Transverse colon (tissue), 4 donors: ENCODE measurements around the gene CST5. TPM values are rescaled to one million over a fixed set of nuclear protein-coding genes. Genes with fewer than 3 reads are reported as not detected.

Source experiments
- DNase-seq: peaks from one replicate; pipeline ENCODE4 v3.0.0-alpha.2; 2019
- H3K27ac ChIP-seq, 4 donors: fragments of 200-600 bp; sonication (generic); 2 replicates each; pipeline ENCODE4 v1.5.1; 2016 to 2018; ENCODE audit warnings: inconsistent platforms in 4 of 4
- H3K27me3 ChIP-seq: fragments of 200-600 bp; sonication (generic); 2 replicates; pipeline ENCODE4 v1.5.1; 2017; ENCODE audit warnings: inconsistent platforms
- H3K36me3 ChIP-seq, 4 donors: fragments of 200-600 bp; sonication (generic); 2 replicates each; pipeline ENCODE4 v1.5.1; 2017 to 2019; ENCODE audit warnings: inconsistent platforms in 4 of 4
- H3K4me1 ChIP-seq, 4 donors: fragments of 200-600 bp; sonication (generic); 2 replicates each; pipeline ENCODE4 v1.5.1; 2017 to 2020; ENCODE audit warnings: inconsistent platforms in 4 of 4
- H3K4me3 ChIP-seq, 4 donors: fragments of 200-600 bp; sonication (generic); 1 replicate in 1 of 4; 2 replicates in 3 of 4; pipeline versions ENCODE4 v1.5.1 to v1.6.1; 2017 to 2019; ENCODE audit warnings: inconsistent platforms in 4 of 4
- H3K9me3 ChIP-seq, 2 donors: fragments of 200-600 bp; sonication (generic); 2 replicates each; pipeline ENCODE4 v1.5.1; 2017 to 2019; ENCODE audit warnings: inconsistent platforms in 2 of 2
- EP300 ChIP-seq: sonication (generic); formaldehyde crosslinking; IDR thresholded peaks from one replicate; pipeline ENCODE4 v1.6.1; 2017; ENCODE audit warnings: antibody characterized with exemption, low read depth
- POLR2A ChIP-seq: fragments of 450-650 bp; IDR thresholded peaks from one replicate; pipeline ENCODE4 v1.6.1; 2016; ENCODE audit warnings: antibody characterized with exemption, mild to moderate bottlenecking, moderate library complexity
- POLR2AphosphoS5 ChIP-seq, 3 donors: sonication (generic); formaldehyde crosslinking; IDR thresholded peaks; one replicate each; pipeline ENCODE4 v1.6.1; 2016; ENCODE audit warnings: antibody characterized with exemption in 3 of 3
- WGBS, 2 donors: methylation state at CpG; one replicate each; pipeline ENCODE4 v1.1.5; 2018; ENCODE audit warnings: low coverage in 1 of 2; 5-methylcytosine and 5-hydroxymethylcytosine counted together
- in situ Hi-C, 4 donors: fragments of 200-750 bp; cut with MboI; loops; one replicate each; pipeline versions ENCODE4 v1.15.0 to v1.15.1; 2017; ENCODE audit warnings: low sequenced_read_pairs in 3 of 4, low pct_ligation_motif_present in 1 of 4, low pct_unique_long_range_greater_than_20kb in 1 of 4
- intact Hi-C: fragments of 100-400 bp; cut with DNase I; formaldehyde crosslinking; loops from one replicate; pipeline ENCODE4 v1.15.1; 2023; ENCODE audit warnings: low total_unique reads
- total RNA-seq, 4 donors: library from RNA; depleted of rRNA; stranded (reverse); fragments of >200 nt; gene quantifications; one replicate each; pipeline ENCODE4 v1.1.0, GENCODE V29; 2016
- TF ChIP-seq, protein P1 (sequence below), 5 experiments: fragments of 200-600 bp in 3 of 5; fragments of 450-650 bp in 2 of 5; sonication (generic) in 3 of 5; IDR thresholded peaks; 1 replicate in 2 of 5; 2 replicates in 3 of 5; pipeline ENCODE4 v1.5.1; 2016 to 2017; ENCODE audit warnings: antibody characterized with exemption in 5 of 5, inconsistent platforms in 3 of 5, mild to moderate bottlenecking in 2 of 5, moderate library complexity in 1 of 5

CST5 gene
- total RNA-seq, 4 donors from 2014 or later: not detected

DNA sequence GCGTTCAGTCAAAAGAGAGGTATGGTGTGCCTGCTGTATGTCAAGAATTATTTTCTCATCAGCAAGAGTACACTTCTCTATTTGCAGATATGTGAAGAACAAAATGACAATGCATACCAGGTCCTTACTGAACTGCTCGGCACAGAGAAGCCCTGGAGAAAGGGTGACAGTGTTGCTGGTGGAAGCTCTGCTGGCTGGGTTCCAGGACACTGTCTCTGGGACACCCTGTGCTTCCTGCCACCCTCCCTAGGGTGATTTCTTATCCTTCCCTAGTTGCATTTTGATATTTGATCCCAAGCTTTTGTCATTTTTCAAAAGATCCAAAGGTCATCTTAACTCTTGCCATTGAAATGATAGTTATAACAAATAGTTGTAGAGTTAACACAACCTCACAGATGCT lies 8.3 kb upstream of the CST5 start:
- H3K27ac ChIP-seq: no peak overlapping the region
- H3K9me3 ChIP-seq: no peaks in the 10 kb centered on the region
- TF ChIP-seq POLR2A (no peak), POLR2AphosphoS5 (IDR thresholded peaks at IDR 0.05) (no peak), EP300 (no peak)
- TF ChIP-seq, protein P1, sequence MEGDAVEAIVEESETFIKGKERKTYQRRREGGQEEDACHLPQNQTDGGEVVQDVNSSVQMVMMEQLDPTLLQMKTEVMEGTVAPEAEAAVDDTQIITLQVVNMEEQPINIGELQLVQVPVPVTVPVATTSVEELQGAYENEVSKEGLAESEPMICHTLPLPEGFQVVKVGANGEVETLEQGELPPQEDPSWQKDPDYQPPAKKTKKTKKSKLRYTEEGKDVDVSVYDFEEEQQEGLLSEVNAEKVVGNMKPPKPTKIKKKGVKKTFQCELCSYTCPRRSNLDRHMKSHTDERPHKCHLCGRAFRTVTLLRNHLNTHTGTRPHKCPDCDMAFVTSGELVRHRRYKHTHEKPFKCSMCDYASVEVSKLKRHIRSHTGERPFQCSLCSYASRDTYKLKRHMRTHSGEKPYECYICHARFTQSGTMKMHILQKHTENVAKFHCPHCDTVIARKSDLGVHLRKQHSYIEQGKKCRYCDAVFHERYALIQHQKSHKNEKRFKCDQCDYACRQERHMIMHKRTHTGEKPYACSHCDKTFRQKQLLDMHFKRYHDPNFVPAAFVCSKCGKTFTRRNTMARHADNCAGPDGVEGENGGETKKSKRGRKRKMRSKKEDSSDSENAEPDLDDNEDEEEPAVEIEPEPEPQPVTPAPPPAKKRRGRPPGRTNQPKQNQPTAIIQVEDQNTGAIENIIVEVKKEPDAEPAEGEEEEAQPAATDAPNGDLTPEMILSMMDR (IDR thresholded peaks at IDR 0.05): no peak
- in situ Hi-C loops: no loop called here
- H3K36me3 ChIP-seq: no peaks in the 10 kb centered on the region
- intact Hi-C loops: no loop called here
- no peaks in the 10 kb centered on the region for H3K27me3 ChIP-seq
- DNase-seq: no peak
- H3K4me3 ChIP-seq: no peak overlapping the region
- H3K4me1 ChIP-seq: no peaks in the 10 kb centered on the region
- 70% methylated on average over 2 of the region's 2 CpGs; no CpG with 5 or more reads in 1 of the 2 donors for WGBS, 2 donors

DNA sequence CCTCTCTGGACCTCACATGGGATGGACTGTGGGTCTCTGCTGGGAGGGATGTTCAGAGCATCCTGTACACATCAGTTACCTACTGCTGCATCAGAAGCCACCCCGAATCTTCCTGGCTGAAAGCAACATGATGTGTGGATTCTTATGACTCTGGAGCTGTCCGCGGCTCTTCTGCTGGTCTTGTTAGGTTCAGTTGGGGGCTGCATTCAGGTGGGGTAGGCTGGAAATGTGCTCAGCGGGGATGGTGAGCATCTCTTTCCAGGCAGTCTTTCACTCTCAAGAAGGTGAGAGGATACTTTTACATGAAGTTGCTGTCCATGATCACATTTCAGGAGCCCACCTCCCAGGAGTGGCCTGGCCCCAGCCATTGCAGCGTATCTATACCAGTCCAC lies 5.2 kb upstream of the CST5 start:
- no peaks in the 10 kb centered on the region for H3K4me1 ChIP-seq
- TF ChIP-seq EP300 (no peak), POLR2A (no peak), POLR2AphosphoS5 (IDR thresholded peaks at IDR 0.05) (no peak)
- TF ChIP-seq, protein P1 (IDR thresholded peaks at IDR 0.05): no peak
- intact Hi-C loops (no loop called here), in situ Hi-C loops (no loop called here)
- H3K9me3 ChIP-seq: no peaks in the 10 kb centered on the region
- H3K27ac ChIP-seq: no peak overlapping the region
- H3K27me3 ChIP-seq: no peaks in the 10 kb centered on the region
- no peak overlapping the region for H3K4me3 ChIP-seq
- WGBS, 2 donors: 88 to 97% methylated on average over 3 to 5 of the region's 5 CpGs
- no peaks in the 10 kb centered on the region for H3K36me3 ChIP-seq
- DNase-seq: no peak

DNA sequence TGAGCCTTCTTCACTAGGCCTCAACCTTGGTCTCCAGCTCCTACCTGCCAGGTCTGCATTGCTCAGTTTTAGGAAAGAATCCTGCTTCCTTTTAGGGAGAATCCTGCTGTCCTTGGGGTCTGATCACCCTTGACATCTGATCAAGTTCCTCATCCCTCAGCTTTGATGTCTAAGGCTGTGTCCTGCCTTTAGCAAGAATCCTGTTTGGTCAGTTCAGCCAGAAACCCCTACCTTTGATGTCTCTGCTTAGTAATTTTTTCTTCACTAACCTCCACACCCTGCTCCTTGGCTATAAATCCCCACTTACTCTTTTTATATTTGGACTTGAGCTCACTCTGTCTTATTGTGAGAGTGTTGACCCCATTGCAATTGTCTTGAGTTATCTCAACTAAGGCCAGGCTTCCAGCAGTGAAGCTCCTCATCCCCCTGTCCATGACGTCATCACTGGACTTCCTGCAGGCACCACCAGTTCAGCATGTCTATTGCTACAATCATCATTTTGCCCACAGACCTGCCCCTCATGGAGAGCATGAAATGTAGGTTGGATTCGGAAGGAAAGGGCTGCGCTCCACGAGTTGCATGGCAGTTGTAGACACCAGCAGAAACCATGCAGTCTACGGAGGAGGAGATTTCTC lies 4.7 kb upstream of the CST5 start:
- TF ChIP-seq POLR2A: no peak
- TF ChIP-seq EP300: no peak
- TF ChIP-seq POLR2AphosphoS5 (IDR thresholded peaks at IDR 0.05): no peak
- TF ChIP-seq, protein P1 (IDR thresholded peaks at IDR 0.05): no peak
- no peak for DNase-seq
- Histone ChIP-seq H3K27ac (no peak overlapping the region), H3K4me1 (no peaks in the 10 kb centered on the region), H3K36me3 (no peaks in the 10 kb centered on the region), H3K9me3 (no peaks in the 10 kb centered on the region), H3K27me3 (no peaks in the 10 kb centered on the region), H3K4me3 (no peak overlapping the region)
- in situ Hi-C loops (no loop called here), intact Hi-C loops (no loop called here)
- WGBS, 2 donors: 60 to 80% methylated on average over 1 to 5 of the region's 5 CpGs

DNA sequence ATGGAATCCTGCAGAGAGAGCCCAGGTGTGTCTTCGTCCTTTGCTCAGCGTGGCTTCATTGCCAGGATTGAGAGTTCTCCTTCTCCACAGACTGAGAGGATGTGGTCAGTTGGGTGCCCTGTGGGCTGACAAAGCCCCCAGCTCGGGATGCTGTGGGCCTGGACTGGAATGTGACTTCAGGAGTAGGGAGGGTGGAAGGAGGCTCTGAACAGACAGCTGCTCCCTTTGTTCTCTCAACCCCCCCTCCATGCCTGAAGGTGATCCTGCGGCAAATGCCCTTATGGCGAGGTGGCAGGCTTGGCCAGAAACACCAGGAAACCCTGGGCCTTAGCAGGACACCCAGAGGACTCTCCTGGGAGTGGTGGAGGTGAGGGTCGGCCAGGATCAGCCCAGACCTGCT lies 1.8 kb upstream of the CST5 start:
- WGBS, 2 donors: 56 to 92% methylated on average over 2 to 6 of the region's 6 CpGs
- TF ChIP-seq, protein P1 (IDR thresholded peaks at IDR 0.05): no peak
- TF ChIP-seq POLR2AphosphoS5 (IDR thresholded peaks at IDR 0.05): no peak
- no peak for TF ChIP-seq EP300
- TF ChIP-seq POLR2A: no peak
- Histone ChIP-seq H3K4me1 (no peaks in the 10 kb centered on the region), H3K27ac (no peak overlapping the region), H3K4me3 (no peak overlapping the region), H3K36me3 (no peaks in the 10 kb centered on the region), H3K9me3 (no peaks in the 10 kb centered on the region), H3K27me3 (no peaks in the 10 kb centered on the region)
- intact Hi-C loops: no loop called here
- no peak for DNase-seq
- in situ Hi-C loops: no loop called here
